HG03520 (cell line): ENCODE measurements around the gene COL17A1.

Experiments
- ATAC-seq: cut with Tn5 transposase; IDR thresholded peaks from one replicate; pipeline ENCODE4 v1.9.1; 2021; ENCODE audit warnings: mild to moderate bottlenecking, moderate library complexity; ENCODE audit not compliant: unreplicated experiment

COL17A1 gene

GRCh38 chr10:104034401-104035193 lies 51.1 kb downstream of the COL17A1 start:
- no peak for ATAC-seq

- no peak for ATAC-seq
These were observed 51.7 kb downstream of the COL17A1 start for GRCh38 chr10:104033966-104034365.

GRCh38 chr10:104033401-104033930 lies 52.2 kb downstream of the COL17A1 start:
- no peak for ATAC-seq

- ATAC-seq: no peak
These were observed 53.4 kb downstream of the COL17A1 start for GRCh38 chr10:104032144-104032775.

- no peak for ATAC-seq
These were observed 54.0 kb downstream of the COL17A1 start for GRCh38 chr10:104031631-104032030.

- ATAC-seq: no peak
These were observed 56.2 kb downstream of the COL17A1 start for GRCh38 chr10:104029521-104029860.

- ATAC-seq: no peak
These were observed 56.7 kb downstream of the COL17A1 start for GRCh38 chr10:104028823-104029520.

GRCh38 chr10:104028146-104028545 lies 57.5 kb downstream of the COL17A1 start:
- no peak for ATAC-seq

GRCh38 chr10:104026762-104027161 lies 58.9 kb downstream of the COL17A1 start:
- no peak for ATAC-seq

GRCh38 chr10:104025524-104025923 lies 60.2 kb downstream of the COL17A1 start:
- no peak for ATAC-seq

GRCh38 chr10:104022026-104022425 lies 63.7 kb downstream of the COL17A1 start:
- ATAC-seq: no peak

- no peak for ATAC-seq
These were observed 64.4 kb downstream of the COL17A1 start for GRCh38 chr10:104021246-104021645.

GRCh38 chr10:104020020-104020419 lies 65.7 kb downstream of the COL17A1 start:
- ATAC-seq: no peak

- no peak for ATAC-seq
These were observed 67.2 kb downstream of the COL17A1 start for GRCh38 chr10:104018471-104018870.

GRCh38 chr10:104016661-104017060 lies 69.0 kb downstream of the COL17A1 start:
- no peak for ATAC-seq

GRCh38 chr10:104014176-104014575 lies 71.5 kb downstream of the COL17A1 start:
- no peak for ATAC-seq

- ATAC-seq: no peak
These were observed 72.2 kb downstream of the COL17A1 start for GRCh38 chr10:104013489-104013888.

- no peak for ATAC-seq
These were observed 73.8 kb downstream of the COL17A1 start for GRCh38 chr10:104011904-104012303.

- no peak for ATAC-seq
These were observed 80.4 kb downstream of the COL17A1 start for GRCh38 chr10:104005172-104005863.

- ATAC-seq: no peak
These were observed 82.8 kb downstream of the COL17A1 start for GRCh38 chr10:104002911-104003310.

GRCh38 chr10:103998805-103999204 lies 86.9 kb downstream of the COL17A1 start:
- ATAC-seq: no peak
